Stomach (tissue), 4 donors: ENCODE data around the gene NHSL1.

Source experiments
- CTCF ChIP-seq, 7 experiments: fragments of 450-650 bp in 4 of 7; fragments of 200-600 bp in 3 of 7; sonication (generic) in 3 of 7; IDR thresholded peaks; one replicate each; pipeline ENCODE4 v1.5.1; 2016 to 2019; ENCODE audit warnings: antibody characterized with exemption in 7 of 7, control low read depth in 2 of 7, mild to moderate bottlenecking in 1 of 7
- POLR2A ChIP-seq, 4 donors: fragments of 450-650 bp; IDR thresholded peaks; one replicate each; pipeline ENCODE4 v1.6.1; 2016; ENCODE audit warnings: antibody characterized with exemption in 4 of 4, control low read depth in 2 of 4, mild to moderate bottlenecking in 1 of 4, moderate library complexity in 1 of 4

- no peak for TF ChIP-seq POLR2A (IDR thresholded peaks at IDR 0.05)
- no peak for TF ChIP-seq CTCF (IDR thresholded peaks at IDR 0.05)
These were observed 26.1 kb upstream of the NHSL1 start for GRCh38 chr6:138525355-138525754.
